ENCODE measurements around the gene PRR12.

PRR12 gene

DNA sequence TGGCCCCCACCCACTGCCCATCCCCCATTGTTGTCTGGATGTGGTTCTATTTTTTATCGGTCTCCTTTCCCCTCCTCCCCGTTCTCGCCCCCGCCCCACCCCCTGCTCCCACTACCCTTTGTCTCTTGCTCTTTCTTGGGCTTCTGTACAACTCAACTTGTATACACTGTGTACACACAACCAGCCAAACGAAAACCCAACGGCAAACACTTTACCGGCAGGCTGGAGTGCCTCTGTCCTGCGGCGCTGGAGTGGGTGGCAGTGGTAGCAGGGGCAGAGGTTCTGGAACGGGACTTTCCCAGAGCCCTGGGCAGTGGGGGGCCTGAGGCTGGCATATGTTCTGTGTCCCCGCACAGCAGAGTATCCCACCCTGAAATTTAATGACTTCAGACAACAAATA is 35.2 kb downstream of the PRR12 start:
- ChIA-PET POLR2A (interaction anchor here (0.7 kb wide), 1 partner anchor 32 kb away, joined by 4 read pairs; no protein-coding TSS in a partner anchor), CTCF (no interaction called here)
- TF ChIP-seq IKZF3 (tag by site-specific recombination; IDR thresholded peaks at IDR 0.05) (no peak), ZNF48 (tag by site-specific recombination; IDR thresholded peaks at IDR 0.05) (no peak), GLI2 (tag by site-specific recombination; IDR thresholded peaks at IDR 0.05; ENCODE audit: borderline replicate concordance, low read depth) (no peak), GLIS2 (tag by site-specific recombination; IDR thresholded peaks at IDR 0.05) (no peak), KLF7 (tag by site-specific recombination; IDR thresholded peaks at IDR 0.05; ENCODE audit: borderline replicate concordance) (no peak)
- TF ChIP-seq, protein P1, sequence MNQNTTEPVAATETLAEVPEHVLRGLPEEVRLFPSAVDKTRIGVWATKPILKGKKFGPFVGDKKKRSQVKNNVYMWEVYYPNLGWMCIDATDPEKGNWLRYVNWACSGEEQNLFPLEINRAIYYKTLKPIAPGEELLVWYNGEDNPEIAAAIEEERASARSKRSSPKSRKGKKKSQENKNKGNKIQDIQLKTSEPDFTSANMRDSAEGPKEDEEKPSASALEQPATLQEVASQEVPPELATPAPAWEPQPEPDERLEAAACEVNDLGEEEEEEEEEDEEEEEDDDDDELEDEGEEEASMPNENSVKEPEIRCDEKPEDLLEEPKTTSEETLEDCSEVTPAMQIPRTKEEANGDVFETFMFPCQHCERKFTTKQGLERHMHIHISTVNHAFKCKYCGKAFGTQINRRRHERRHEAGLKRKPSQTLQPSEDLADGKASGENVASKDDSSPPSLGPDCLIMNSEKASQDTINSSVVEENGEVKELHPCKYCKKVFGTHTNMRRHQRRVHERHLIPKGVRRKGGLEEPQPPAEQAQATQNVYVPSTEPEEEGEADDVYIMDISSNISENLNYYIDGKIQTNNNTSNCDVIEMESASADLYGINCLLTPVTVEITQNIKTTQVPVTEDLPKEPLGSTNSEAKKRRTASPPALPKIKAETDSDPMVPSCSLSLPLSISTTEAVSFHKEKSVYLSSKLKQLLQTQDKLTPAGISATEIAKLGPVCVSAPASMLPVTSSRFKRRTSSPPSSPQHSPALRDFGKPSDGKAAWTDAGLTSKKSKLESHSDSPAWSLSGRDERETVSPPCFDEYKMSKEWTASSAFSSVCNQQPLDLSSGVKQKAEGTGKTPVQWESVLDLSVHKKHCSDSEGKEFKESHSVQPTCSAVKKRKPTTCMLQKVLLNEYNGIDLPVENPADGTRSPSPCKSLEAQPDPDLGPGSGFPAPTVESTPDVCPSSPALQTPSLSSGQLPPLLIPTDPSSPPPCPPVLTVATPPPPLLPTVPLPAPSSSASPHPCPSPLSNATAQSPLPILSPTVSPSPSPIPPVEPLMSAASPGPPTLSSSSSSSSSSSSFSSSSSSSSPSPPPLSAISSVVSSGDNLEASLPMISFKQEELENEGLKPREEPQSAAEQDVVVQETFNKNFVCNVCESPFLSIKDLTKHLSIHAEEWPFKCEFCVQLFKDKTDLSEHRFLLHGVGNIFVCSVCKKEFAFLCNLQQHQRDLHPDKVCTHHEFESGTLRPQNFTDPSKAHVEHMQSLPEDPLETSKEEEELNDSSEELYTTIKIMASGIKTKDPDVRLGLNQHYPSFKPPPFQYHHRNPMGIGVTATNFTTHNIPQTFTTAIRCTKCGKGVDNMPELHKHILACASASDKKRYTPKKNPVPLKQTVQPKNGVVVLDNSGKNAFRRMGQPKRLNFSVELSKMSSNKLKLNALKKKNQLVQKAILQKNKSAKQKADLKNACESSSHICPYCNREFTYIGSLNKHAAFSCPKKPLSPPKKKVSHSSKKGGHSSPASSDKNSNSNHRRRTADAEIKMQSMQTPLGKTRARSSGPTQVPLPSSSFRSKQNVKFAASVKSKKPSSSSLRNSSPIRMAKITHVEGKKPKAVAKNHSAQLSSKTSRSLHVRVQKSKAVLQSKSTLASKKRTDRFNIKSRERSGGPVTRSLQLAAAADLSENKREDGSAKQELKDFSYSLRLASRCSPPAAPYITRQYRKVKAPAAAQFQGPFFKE (tag by site-specific recombination; IDR thresholded peaks at IDR 0.05; ENCODE audit: borderline replicate concordance): no peak
- TF ChIP-seq, protein P2, sequence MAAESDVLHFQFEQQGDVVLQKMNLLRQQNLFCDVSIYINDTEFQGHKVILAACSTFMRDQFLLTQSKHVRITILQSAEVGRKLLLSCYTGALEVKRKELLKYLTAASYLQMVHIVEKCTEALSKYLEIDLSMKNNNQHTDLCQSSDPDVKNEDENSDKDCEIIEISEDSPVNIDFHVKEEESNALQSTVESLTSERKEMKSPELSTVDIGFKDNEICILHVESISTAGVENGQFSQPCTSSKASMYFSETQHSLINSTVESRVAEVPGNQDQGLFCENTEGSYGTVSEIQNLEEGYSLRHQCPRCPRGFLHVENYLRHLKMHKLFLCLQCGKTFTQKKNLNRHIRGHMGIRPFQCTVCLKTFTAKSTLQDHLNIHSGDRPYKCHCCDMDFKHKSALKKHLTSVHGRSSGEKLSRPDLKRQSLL (tag by site-specific recombination; IDR thresholded peaks at IDR 0.05): no peak
- TF ChIP-seq, protein P3, sequence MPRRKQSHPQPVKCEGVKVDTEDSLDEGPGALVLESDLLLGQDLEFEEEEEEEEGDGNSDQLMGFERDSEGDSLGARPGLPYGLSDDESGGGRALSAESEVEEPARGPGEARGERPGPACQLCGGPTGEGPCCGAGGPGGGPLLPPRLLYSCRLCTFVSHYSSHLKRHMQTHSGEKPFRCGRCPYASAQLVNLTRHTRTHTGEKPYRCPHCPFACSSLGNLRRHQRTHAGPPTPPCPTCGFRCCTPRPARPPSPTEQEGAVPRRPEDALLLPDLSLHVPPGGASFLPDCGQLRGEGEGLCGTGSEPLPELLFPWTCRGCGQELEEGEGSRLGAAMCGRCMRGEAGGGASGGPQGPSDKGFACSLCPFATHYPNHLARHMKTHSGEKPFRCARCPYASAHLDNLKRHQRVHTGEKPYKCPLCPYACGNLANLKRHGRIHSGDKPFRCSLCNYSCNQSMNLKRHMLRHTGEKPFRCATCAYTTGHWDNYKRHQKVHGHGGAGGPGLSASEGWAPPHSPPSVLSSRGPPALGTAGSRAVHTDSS (tag by site-specific recombination; IDR thresholded peaks at IDR 0.05): no peak
- TF ChIP-seq, protein P4, sequence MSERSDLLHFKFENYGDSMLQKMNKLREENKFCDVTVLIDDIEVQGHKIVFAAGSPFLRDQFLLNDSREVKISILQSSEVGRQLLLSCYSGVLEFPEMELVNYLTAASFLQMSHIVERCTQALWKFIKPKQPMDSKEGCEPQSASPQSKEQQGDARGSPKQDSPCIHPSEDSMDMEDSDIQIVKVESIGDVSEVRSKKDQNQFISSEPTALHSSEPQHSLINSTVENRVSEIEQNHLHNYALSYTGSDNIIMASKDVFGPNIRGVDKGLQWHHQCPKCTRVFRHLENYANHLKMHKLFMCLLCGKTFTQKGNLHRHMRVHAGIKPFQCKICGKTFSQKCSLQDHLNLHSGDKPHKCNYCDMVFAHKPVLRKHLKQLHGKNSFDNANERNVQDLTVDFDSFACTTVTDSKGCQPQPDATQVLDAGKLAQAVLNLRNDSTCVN (tag by site-specific recombination; optimal IDR thresholded peaks at IDR 0.05): no peak
- no peaks in the 10 kb centered on the region for H3K9me3 ChIP-seq (ENCODE audit: control insufficient read depth, insufficient read depth, low read depth, low read length)
- H3K27ac ChIP-seq (ENCODE audit: extremely low read depth, low read depth, low read length): no peak overlapping the region
- H3K4me1 ChIP-seq (ENCODE audit: control insufficient read depth, insufficient read depth, low read length): 0 out of 2 replicates have a peak, but pooled peaks cover 5% of the 10 kb centered on the region
- H3K36me3 ChIP-seq (ENCODE audit: control insufficient read depth in 2 of 2, insufficient read depth in 1 of 2, low read length in 2 of 2): peaks cover 35 to 37% of the 10 kb centered on the region in 2 experiments
- no peak overlapping the region for H3K4me3 ChIP-seq (ENCODE audit: low read depth, low read length)

DNA sequence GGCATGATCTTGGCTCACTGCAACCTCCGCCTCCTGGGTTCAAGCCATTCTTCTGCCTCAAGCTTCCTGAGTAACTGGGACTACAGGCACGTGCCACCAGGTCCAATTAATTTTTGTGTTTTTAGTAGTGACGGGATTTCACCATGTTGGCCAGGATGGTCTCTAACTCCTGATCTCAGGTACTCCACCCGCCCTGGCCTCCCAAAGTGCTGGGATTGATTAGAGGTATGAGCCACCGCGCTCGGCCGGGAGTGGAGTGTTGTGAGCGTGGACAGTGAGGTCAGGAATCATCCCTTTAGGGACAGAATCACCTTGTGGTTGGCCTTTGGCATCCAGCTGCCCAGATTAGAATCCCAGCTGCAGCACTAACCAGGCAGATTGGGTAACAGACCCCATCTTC is 38.7 kb downstream of the PRR12 start:
- H3K36me3 ChIP-seq (ENCODE audit: control insufficient read depth in 2 of 2, insufficient read depth in 1 of 2, low read length in 2 of 2): peaks cover 25 to 27% of the 10 kb centered on the region in 2 experiments; a peak in 2 of 3 replicates
- no peaks in the 10 kb centered on the region for H3K9me3 ChIP-seq (ENCODE audit: control insufficient read depth, insufficient read depth, low read depth, low read length)
- no peak overlapping the region for H3K27ac ChIP-seq (ENCODE audit: extremely low read depth, low read depth, low read length)
- ChIA-PET CTCF (interaction anchor here (1.1 to 1.6 kb wide), 3 partner anchors 11 to 60 kb away, joined by 3 to 5 read pairs (median 4); no protein-coding TSS in a partner anchor), POLR2A (interaction anchor here (1.8 to 3.4 kb wide), 2 partner anchors 11 to 12 kb away, joined by 4 to 21 read pairs; partner anchors contain the start of genes RRAS and SCAF1)
- 0 out of 2 replicates have a peak, but pooled peaks cover 5% of the 10 kb centered on the region for H3K4me1 ChIP-seq (ENCODE audit: control insufficient read depth, insufficient read depth, low read length)
- H3K4me3 ChIP-seq (ENCODE audit: low read depth, low read length): no peak overlapping the region
- no peak for TF ChIP-seq ZBTB21 (tag by site-specific recombination; IDR thresholded peaks at IDR 0.05)
- TF ChIP-seq, protein P1 (tag by site-specific recombination; IDR thresholded peaks at IDR 0.05; ENCODE audit: borderline replicate concordance): no peak
- TF ChIP-seq GLIS2 (tag by site-specific recombination; IDR thresholded peaks at IDR 0.05): no peak
- TF ChIP-seq, protein P2 (tag by site-specific recombination; IDR thresholded peaks at IDR 0.05): no peak
- TF ChIP-seq, protein P5, sequence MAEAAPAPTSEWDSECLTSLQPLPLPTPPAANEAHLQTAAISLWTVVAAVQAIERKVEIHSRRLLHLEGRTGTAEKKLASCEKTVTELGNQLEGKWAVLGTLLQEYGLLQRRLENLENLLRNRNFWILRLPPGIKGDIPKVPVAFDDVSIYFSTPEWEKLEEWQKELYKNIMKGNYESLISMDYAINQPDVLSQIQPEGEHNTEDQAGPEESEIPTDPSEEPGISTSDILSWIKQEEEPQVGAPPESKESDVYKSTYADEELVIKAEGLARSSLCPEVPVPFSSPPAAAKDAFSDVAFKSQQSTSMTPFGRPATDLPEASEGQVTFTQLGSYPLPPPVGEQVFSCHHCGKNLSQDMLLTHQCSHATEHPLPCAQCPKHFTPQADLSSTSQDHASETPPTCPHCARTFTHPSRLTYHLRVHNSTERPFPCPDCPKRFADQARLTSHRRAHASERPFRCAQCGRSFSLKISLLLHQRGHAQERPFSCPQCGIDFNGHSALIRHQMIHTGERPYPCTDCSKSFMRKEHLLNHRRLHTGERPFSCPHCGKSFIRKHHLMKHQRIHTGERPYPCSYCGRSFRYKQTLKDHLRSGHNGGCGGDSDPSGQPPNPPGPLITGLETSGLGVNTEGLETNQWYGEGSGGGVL (tag by site-specific recombination; IDR thresholded peaks at IDR 0.05): no peak
- no peak for TF ChIP-seq ZNF501 (tag by site-specific recombination; IDR thresholded peaks at IDR 0.05)

Data from HEK293 (cell line).